ENCODE results near the gene SLF2.

GRCh38 chr10:100989088-100989487 is 76.3 kb downstream of the SLF2 start:
- no peak for TF ChIP-seq POLR2A (IDR thresholded peaks at IDR 0.05)
- no peak for TF ChIP-seq CTCF (IDR thresholded peaks at IDR 0.05)
